ENCODE results near the gene LENEP. TPM values are rescaled to one million over a fixed set of nuclear protein-coding genes. Genes with fewer than 3 reads are reported as not detected.
A peak's percentile ranks its signal among the peaks of the same experiment; 100 is the strongest.

The LENEP gene
- total RNA-seq, 1 experiment from 2014 or later = 0.50 TPM

DNA sequence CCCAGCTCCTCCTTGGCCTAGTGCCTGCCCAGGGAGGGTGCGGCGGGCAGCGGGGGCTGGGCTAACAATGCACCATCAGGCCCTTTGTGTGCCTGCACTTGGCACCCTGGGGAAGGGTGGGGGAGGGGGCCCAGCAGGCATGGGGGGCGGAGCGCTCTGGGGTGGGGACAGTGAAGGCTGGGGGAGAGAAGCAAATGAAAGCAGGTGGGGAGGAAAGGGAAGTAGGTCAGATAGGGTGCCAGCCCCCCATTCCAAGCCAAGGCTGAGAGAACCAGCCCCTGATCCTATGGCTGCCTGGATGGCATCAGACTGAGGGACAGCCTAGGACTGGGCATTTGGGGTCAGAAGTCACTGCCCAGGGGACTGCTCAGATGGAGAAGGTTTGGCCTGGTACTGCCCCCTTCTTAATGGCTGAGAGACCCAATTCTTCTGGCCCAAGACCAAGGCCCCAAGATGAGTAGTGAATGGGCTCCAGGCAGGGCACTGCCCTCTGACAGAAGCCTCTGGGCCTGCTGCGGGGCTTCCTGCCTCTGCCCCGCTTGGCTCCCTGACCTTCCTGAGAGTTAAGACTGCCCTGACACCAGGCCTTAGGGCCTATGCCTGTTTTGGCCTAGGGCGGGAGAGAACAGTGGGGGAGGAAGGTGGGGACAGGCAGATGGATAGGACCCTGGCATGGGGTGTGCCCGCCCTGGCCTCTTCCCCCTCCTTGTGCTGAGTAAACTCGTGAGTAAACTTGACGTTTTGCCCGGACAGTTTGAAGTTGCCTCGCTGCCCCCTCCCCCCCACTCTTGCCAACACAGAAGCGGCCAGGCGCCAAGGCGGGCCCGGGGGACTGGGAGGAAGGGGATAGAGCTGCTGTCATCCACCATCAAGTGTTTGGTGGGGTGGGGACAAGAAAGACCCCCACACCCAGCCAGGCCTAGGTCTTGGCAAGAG, 12.0 kb downstream of the LENEP start:
- CTCF ChIA-PET = interaction anchor here (1.9 to 3.2 kb wide), 2 partner anchors 12 kb away, joined by 16 to 18 read pairs; no protein-coding TSS in a partner anchor
- Histone ChIP-seq H3K36me3 (ENCODE audit: control insufficient read depth, insufficient read depth, low read length) (peaks cover 4% of the 10 kb centered on the region), H3K27me3 (replicated peaks; ENCODE audit: control insufficient read depth, insufficient read depth, low read length) (no peaks in the 10 kb centered on the region), H3K4me3 (ENCODE audit: low read depth, low read length) (no peak overlapping the region), H3K4me1 (peaks cover 53% of the 10 kb centered on the region), H3K9me3 (no peaks in the 10 kb centered on the region)
- Mint-ChIP-seq H3K4me3 (ENCODE audit: unreplicated experiment) (peak overlapping the region; percentile 96), H3K27ac (ENCODE audit: unreplicated experiment) (peak overlapping the region; percentile 71), H3K4me1 (ENCODE audit: low read depth, unreplicated experiment) (peaks cover 25% of the 10 kb centered on the region), H3K36me3 (ENCODE audit: insufficient read depth, unreplicated experiment) (peaks cover 44% of the 10 kb centered on the region), H3K27me3 (ENCODE audit: insufficient read depth, unreplicated experiment) (no peaks in the 10 kb centered on the region), H3K9me3 (ENCODE audit: unreplicated experiment) (no peaks in the 10 kb centered on the region)
- BruUV-seq (replicated peaks) = no TSS peak
- no peak for DNase-seq
- POLR2A ChIA-PET = interaction anchor here (0.6 kb wide), 1 partner anchor 45 kb away, joined by 3 read pairs; no protein-coding TSS in a partner anchor
- TF ChIP-seq, protein P1, sequence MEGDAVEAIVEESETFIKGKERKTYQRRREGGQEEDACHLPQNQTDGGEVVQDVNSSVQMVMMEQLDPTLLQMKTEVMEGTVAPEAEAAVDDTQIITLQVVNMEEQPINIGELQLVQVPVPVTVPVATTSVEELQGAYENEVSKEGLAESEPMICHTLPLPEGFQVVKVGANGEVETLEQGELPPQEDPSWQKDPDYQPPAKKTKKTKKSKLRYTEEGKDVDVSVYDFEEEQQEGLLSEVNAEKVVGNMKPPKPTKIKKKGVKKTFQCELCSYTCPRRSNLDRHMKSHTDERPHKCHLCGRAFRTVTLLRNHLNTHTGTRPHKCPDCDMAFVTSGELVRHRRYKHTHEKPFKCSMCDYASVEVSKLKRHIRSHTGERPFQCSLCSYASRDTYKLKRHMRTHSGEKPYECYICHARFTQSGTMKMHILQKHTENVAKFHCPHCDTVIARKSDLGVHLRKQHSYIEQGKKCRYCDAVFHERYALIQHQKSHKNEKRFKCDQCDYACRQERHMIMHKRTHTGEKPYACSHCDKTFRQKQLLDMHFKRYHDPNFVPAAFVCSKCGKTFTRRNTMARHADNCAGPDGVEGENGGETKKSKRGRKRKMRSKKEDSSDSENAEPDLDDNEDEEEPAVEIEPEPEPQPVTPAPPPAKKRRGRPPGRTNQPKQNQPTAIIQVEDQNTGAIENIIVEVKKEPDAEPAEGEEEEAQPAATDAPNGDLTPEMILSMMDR (IDR thresholded peaks at IDR 0.05; ENCODE audit: insufficient read depth in 1 of 2, low read depth in 1 of 2, low read length in 1 of 2, severe bottlenecking in 1 of 2, unreplicated experiment in 1 of 2) = no peak
- intact Hi-C loops (cut with micrococcal nuclease; ENCODE audit: unreplicated experiment) = no loop called here

DNA sequence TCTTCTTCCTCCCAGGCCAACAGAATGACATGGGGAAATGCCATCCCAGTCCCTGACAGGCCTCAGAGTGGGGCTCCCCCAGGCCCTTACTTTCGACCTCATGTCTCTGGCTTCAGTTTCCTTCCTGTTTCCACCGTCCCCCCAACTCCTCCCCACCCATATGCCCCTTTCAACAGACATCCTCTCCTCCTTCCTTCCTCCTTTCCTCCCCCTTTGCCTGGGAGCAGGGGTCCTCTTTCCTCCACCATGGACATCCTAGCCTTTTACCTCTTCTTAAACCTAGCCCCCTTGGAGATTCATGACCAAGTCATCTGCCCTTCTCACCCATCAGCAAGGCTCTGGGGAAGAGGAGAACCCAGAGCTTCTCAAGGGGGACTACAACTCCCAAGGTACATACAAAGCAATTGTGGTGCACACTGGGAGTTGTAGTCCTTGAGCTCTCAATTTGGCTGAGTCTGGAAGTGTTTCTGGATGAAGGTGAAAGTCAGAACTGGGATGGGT, 13.3 kb downstream of the LENEP start:
- ChIA-PET CTCF (interaction anchor here (0.6 to 1.9 kb wide), 3 partner anchors 11 to 141 kb away, joined by 3 to 18 read pairs (median 6); no protein-coding TSS in a partner anchor), POLR2A (interaction anchor here (1.2 kb wide), 1 partner anchor 11 kb away, joined by 4 read pairs; no protein-coding TSS in a partner anchor)
- Mint-ChIP-seq H3K4me3 (ENCODE audit: unreplicated experiment) (peak overlapping the region; percentile 3), H3K36me3 (ENCODE audit: insufficient read depth, unreplicated experiment) (peaks cover 32% of the 10 kb centered on the region), H3K27ac (ENCODE audit: unreplicated experiment) (peak overlapping the region; percentile 71), H3K4me1 (ENCODE audit: low read depth, unreplicated experiment) (peaks cover 25% of the 10 kb centered on the region), H3K27me3 (ENCODE audit: insufficient read depth, unreplicated experiment) (no peaks in the 10 kb centered on the region), H3K9me3 (ENCODE audit: unreplicated experiment) (no peaks in the 10 kb centered on the region)
- no TSS peak for BruUV-seq (replicated peaks)
- TF ChIP-seq, protein P1 (IDR thresholded peaks at IDR 0.05; ENCODE audit: insufficient read depth in 1 of 2, low read depth in 1 of 2, low read length in 1 of 2, severe bottlenecking in 1 of 2, unreplicated experiment in 1 of 2) = no peak
- DNase-seq = no peak
- Histone ChIP-seq H3K9me3 (no peaks in the 10 kb centered on the region), H3K27me3 (replicated peaks; ENCODE audit: control insufficient read depth, insufficient read depth, low read length) (no peaks in the 10 kb centered on the region), H3K36me3 (ENCODE audit: control insufficient read depth, insufficient read depth, low read length) (peaks cover 4% of the 10 kb centered on the region), H3K4me3 (ENCODE audit: low read depth, low read length) (no peak overlapping the region), H3K4me1 (peaks cover 55% of the 10 kb centered on the region)
- intact Hi-C loops (cut with micrococcal nuclease; ENCODE audit: unreplicated experiment) = no loop called here

DNA sequence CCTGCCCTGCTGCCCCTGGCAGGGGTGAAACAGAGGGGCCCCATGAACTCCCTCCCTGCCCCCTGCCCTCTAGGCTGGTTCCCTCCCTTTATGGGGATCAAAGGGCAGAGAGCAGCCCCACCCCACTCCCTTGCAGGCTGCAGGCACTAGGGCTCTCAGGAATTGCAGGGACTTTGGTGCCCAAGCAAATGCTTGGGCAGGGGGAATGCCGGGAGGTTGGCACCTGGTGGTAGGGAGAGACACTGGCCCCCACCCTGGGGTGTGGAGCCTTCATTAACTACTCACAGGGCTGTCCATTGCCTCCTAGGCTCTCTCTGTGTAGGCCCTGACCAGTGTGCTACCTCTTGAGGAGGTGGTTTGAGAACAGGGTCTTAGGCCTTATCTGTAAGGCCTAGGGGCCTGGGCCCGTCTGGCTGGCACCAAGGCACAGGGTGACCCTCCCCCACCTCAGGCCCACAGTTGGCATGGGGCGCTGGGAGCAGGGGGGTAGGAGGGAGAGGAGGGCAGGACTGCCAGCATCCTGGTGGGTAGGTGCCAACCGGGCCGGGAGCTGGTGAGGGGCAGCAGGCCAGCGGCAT, 14.0 kb downstream of the LENEP start:
- Histone ChIP-seq H3K4me1 (peaks cover 55% of the 10 kb centered on the region), H3K36me3 (ENCODE audit: control insufficient read depth, insufficient read depth, low read length) (peaks cover 4% of the 10 kb centered on the region), H3K27me3 (replicated peaks; ENCODE audit: control insufficient read depth, insufficient read depth, low read length) (no peaks in the 10 kb centered on the region), H3K9me3 (no peaks in the 10 kb centered on the region), H3K4me3 (ENCODE audit: low read depth, low read length) (no peak overlapping the region)
- POLR2A ChIA-PET = interaction anchor here (1.2 kb wide), 1 partner anchor 10 kb away, joined by 4 read pairs; no protein-coding TSS in a partner anchor
- Mint-ChIP-seq H3K4me3 (ENCODE audit: unreplicated experiment) (peak overlapping the region; percentile 3), H3K27ac (ENCODE audit: unreplicated experiment) (no peak overlapping the region), H3K27me3 (ENCODE audit: insufficient read depth, unreplicated experiment) (no peaks in the 10 kb centered on the region), H3K36me3 (ENCODE audit: insufficient read depth, unreplicated experiment) (peaks cover 28% of the 10 kb centered on the region), H3K4me1 (ENCODE audit: low read depth, unreplicated experiment) (peaks cover 25% of the 10 kb centered on the region), H3K9me3 (ENCODE audit: unreplicated experiment) (no peaks in the 10 kb centered on the region)
- CTCF ChIA-PET = interaction anchor here (0.5 to 2.3 kb wide), 5 partner anchors 8 to 453 kb away, joined by 3 to 18 read pairs (median 6); no protein-coding TSS in a partner anchor
- DNase-seq = no peak
- TF ChIP-seq, protein P1 (IDR thresholded peaks at IDR 0.05; ENCODE audit: insufficient read depth in 1 of 2, low read depth in 1 of 2, low read length in 1 of 2, severe bottlenecking in 1 of 2, unreplicated experiment in 1 of 2) = no peak
- intact Hi-C loops (cut with micrococcal nuclease; ENCODE audit: unreplicated experiment) = no loop called here
- BruUV-seq (replicated peaks) = no TSS peak

All from Caco-2 (cell line).